ENCODE measurements around the gene SYNE3.

Gene SYNE3

DNA sequence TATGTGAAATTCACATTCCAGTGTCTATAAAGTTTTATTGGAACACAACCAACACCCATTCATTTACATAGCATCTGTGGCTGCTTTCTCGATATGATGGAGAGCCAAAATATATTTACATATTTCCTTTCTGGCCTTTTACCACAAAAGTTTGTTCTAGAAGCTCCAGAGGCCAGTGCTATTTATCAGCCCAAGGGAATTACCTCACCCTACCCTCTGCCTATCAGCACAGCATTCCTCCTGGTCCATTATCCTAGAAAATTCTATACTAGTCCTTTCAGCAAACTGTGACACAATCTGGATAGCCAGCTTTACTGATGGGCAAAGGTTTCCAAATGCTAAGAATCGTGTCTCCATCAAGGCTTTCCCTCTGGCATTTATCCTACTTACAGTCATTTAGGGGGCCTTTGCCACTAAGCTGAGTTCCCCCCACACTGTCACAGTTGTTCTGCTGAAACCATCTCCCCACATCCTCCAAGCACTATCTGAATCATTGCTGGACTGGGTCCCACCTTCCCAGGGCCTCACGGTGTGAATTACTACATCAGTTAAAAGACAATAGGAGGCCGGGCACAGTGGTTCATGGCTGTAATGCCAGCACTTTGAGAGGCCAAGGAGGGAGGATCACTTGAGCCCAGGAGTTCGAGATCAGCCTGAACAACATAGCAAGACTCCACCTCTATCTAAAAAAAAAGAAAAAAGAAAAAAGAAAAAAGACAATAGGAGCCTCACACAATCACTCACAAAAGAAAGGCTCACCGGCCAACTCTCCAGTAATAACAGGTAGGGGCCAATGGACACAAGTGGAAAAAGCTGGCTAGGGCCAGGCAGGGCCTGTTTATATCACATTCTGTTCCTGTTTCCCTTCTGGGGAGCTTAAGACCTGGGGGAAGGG lies 12.1 kb downstream of the SYNE3 start:
- no peak for DNase-seq (ENCODE audit: low spot score)

DNA sequence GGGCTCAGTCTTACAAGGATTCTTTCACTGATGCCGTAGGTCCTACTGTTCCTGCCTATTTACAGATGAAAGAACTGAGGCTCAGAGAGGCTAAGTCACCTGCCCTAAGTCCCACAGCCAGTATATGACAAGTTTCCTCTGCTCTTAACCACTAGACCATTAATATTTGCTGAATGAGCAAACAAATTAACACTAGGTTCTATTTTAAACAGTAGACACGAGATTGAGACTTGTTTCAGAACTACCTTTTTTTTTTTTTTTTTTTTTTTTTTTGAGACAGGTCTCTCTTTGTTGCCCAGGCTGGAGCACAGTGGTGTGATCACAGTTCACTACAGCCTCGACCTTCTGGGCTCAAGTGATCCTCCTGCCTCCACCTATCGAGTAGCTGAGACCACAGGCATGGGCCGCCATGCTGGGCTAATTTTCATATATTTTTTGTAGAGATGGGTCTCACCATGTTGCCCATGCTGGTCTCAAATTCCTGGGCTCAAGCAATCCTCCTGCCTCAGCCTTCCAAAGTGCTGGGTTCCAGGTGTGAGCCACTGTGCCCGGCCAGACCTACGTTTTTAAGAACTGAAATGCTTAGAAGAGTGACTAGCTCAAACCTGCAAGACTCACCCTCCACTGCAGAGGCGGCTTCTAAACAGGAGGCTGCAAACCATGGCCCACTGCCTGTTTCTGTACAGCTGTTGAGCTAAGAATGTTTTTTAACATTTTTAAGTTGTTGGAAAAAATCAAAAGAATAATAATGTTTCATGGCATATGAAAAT lies 12.9 kb downstream of the SYNE3 start:
- no peak for DNase-seq (ENCODE audit: low spot score)

GRCh38 chr14:95502381-95502950 lies 14.0 kb downstream of the SYNE3 start:
- no peak for DNase-seq (ENCODE audit: low spot score)

DNA sequence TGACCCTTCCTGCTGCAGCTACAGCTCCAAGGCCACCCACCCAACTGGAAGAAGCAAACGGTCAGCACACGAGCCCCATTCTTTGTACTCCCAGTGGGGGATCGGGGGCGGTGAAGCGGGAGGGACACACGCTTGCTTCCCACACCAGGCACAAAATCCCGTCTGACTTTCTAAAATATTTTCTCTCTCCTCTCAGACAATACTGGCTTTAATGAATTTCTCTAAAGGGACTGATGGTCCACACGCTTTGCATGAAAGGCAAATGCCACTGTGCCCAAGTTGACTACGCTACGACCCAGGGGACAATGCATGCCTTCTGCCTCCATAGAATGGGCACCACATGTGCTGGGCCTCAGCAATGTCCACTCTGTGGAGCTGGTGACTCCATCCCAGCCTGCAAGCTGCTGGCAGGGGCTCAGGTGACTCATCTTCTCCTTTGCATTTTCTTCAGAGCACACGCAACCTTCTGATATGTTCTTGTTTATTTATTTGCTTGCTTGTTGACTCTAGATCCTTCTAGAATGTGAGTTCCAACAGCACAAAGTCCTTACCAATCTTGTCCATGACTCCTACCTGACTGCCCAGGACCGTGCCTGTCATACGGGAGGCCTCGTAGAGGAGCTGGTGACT lies 15.6 kb downstream of the SYNE3 start:
- peak; percentile 72 for DNase-seq (ENCODE audit: low spot score)

DNA sequence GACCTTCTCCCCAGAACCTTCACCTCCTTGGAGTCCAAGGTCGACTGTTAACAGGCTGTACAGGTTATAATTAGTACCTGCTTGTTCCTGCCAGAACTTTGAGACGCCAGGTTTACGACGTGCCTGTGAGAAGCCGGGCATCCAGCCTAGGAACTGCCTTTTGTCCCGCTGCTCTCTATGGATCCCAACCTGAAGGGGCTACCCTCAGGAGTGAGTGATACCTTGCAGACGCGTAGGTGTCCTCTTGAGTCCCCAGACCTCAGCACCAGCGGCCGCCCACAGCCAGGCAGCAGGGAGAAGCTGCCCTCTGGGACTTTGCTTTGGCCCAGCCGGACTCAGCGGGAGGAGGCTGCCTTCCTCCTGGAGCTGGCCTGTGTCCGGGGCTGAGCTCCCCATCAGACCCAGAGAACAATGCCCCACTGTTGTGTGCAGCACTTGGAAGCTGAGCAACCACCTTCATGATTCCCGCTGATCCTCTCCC lies 16.2 kb downstream of the SYNE3 start:
- DNase-seq (ENCODE audit: low spot score) = peak; percentile 92

- no peak for DNase-seq (ENCODE audit: low spot score)
Observed at GRCh38 chr14:95499354-95499750, 17.1 kb downstream of the SYNE3 start.

DNA sequence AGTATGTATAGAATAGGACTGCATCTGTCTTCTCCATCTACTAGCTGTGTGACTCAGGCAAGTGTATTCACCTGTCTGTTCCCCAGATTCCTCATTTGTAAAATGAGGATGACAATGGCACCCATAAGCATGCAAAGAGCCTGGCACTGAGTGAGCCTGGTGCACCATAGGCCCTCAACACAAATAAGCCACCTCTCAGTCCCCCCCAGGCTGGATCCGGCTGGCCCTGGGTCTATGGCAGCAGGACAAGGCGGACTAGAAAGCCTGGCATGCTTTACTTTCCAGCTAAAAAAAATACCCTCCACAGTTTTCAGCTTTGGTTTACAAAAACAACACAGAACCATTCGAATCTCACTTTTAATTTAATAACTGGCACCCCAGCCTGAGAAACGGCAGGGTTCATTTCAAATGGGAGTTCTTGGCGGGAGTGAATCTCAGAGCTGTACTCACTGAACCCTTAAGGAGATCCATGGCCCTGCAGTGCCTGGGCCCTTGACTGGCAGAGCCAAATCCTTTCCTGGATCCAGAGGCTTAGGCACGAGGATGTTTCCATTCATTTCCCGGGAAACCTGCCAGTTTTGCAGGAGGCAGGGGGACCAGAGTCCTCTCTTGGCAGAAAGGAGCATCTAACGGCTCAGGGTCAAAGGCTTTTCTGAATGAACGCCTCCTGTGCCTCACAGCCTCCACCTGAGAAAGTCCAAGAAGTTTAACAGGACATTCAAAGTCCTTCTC lies 17.7 kb downstream of the SYNE3 start:
- peak; percentile 75 for DNase-seq (ENCODE audit: low spot score)

GRCh38 chr14:95497561-95498011 lies 18.9 kb downstream of the SYNE3 start:
- no peak for DNase-seq (ENCODE audit: low spot score)

- no peak for DNase-seq (ENCODE audit: low spot score)
Observed at GRCh38 chr14:95496690-95497259, 19.7 kb downstream of the SYNE3 start.

- DNase-seq (ENCODE audit: low spot score) = no peak
Observed at GRCh38 chr14:95496111-95496681, 20.3 kb downstream of the SYNE3 start.

DNA sequence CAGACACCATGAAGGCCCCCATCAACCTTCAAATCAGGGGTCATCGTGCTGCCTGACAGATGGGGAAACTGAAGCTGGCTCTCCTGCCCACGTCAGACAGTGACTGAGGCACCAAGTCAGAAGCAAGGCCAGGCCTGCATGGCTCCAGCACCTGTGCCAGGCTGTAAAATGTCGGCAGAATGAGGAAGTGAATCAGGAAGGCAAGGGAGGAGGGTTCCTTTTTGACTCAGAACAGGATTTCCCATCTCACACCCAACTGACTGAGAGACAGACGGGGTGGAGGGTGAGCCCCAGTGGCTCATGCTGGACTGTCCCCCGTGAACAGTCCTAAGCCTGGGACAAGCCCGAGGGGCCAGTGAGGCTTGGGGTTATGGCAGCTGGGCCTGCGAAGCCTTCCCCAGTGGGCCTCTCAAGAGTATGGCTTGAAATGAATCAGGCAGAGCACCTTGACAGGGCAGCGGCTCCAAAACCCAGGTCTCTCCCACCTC lies 20.9 kb downstream of the SYNE3 start:
- DNase-seq (ENCODE audit: low spot score) = no peak

- DNase-seq (ENCODE audit: low spot score) = no peak
Observed at GRCh38 chr14:95495076-95495475, 21.4 kb downstream of the SYNE3 start.

GRCh38 chr14:95494456-95494855 lies 22.0 kb downstream of the SYNE3 start:
- DNase-seq (ENCODE audit: low spot score) = no peak

DNA sequence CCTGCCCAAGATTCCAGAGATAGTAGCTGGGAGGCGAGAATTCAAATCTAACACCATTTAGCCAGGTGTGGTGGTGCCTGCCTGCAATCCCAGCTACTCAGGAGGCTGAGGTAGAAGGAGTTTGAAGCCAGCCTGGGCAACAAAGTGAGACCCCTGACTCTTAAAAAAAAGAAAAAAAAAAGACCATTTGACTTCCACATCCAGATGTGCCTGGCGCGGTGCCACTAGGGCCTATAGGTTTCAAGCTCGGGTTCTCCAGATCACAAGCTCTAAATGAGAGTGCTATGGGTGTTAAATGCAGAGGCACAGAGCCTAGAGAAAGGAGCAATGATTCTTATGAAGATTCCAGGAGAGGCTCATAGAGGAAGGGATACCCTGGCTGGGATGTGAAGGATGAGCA lies 22.5 kb downstream of the SYNE3 start:
- DNase-seq (ENCODE audit: low spot score) = no peak

GRCh38 chr14:95493503-95493902 lies 22.9 kb downstream of the SYNE3 start:
- no peak for DNase-seq (ENCODE audit: low spot score)

GRCh38 chr14:95491936-95492608 lies 24.4 kb downstream of the SYNE3 start:
- no peak for DNase-seq (ENCODE audit: low spot score)

DNA sequence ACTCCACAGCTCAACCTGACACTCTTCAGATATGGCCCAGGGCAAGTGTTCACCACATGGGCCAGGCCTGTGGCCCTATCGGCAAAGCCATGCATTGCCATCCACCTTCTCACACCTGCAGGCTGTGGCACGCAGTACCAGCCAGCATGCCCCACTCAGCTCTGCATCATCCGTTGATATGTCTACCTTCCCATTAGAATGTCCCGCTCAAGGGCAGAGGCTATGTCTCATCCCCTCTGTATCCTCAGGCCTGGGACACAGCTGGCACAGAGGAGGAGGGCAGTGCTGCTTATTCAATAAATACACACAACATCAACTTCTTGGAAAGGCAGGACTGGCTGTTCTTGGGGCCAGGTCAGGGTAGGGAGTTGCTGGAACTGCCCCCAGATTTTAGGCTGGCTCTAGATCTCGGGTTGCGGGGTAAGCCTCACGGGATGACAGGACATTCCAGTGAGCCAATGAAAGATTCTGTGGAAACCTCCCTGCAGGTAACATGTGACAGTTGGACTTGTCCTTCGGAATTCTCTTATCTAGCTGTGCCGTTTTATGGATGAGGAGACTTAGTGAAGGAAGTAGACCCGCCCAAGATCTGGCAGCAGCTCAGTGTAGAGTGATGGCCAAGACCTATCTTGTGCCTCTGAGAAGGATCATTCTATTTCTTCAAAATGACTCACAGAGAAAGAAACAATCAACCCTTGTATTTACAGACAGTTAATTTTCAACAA lies 25.6 kb downstream of the SYNE3 start:
- no peak for DNase-seq (ENCODE audit: low spot score)

- no peak for DNase-seq (ENCODE audit: low spot score)
Observed at GRCh38 chr14:95490138-95490509, 26.3 kb downstream of the SYNE3 start.
